HG03342 (cell line): ENCODE results near the gene PHF14.
A peak's percentile ranks its signal among the peaks of the same experiment; 100 is the strongest.

Experiments
- ATAC-seq: cut with Tn5 transposase; IDR thresholded peaks from one replicate; pipeline ENCODE4 v1.9.1; 2021; ENCODE audit warnings: mild to moderate bottlenecking, moderate library complexity; ENCODE audit not compliant: unreplicated experiment

The PHF14 gene

DNA sequence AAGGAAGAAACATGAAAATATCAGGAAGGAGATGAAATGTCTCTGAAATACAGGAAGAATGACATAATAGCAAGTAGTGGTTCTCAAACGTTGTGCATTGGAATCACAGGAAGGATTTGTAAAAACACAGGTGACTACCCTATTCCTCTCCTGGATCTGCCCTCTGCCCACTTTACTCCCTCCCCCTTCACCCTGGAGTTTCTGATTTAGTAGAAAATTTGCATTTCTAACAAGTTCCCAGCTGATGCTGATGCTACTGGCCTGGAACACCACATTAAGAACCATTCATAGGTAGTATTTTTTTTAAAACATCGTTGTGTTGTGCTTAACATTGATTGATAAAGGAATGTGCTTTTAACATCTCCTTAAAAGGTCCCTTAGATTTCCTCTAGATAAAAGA, 130.9 kb downstream of the PHF14 start:
- ATAC-seq = no peak

DNA sequence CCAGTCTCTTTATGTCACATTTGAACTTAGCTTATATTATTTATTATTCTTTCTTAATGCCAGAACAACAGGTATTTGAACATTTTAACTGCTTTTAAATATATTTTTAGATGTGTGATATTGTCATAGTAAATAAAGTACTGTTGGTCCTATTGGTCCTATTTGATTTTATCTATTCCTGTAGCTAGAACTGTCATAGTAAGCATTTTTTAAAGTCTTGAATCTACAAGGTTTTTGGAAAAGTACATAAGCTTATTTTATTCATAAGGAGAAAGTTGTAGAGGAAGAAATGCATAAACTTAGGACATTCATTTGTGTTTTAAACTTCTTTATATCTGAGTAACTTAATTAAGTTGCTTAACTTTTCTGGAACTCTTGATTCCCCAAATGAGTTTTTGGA, 136.0 kb downstream of the PHF14 start:
- ATAC-seq = no peak

GRCh38 chr7:11120068-11120664, 146.5 kb downstream of the PHF14 start:
- peak; percentile 68 for ATAC-seq

GRCh38 chr7:11120675-11121220, 147.1 kb downstream of the PHF14 start:
- peak; percentile 46 for ATAC-seq

DNA sequence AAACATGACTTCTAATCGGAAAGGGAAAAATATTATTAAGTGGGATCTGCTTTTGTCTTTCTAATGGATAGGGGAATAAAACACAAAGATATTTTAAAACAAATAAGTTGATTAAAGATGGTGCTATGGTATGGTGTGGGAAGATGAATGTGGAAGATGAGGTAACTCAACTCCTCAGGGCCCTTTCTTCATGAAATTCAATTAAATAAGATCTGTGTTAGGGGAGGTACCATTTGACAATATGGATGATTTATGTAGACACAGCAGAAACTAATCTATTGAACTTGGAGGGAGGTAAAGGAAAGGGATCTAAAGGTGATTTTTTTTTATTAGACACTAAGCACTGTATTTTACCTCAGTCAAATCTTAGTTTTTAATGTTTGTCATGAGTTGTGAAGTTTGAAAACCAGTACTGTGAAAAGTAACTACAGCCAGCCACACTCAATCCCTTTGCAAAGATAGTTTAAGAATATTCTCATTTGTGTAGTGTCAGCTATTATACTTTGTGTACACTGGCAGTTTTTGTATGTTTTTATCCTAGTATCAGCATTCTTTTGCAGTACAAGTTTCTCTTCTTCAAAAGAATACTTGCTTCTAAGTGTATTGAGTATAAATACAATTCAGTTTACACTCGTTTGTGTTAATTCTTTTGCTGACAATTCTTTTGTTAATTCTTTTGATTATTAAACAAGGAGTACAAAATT, 151.3 kb downstream of the PHF14 start:
- no peak for ATAC-seq

DNA sequence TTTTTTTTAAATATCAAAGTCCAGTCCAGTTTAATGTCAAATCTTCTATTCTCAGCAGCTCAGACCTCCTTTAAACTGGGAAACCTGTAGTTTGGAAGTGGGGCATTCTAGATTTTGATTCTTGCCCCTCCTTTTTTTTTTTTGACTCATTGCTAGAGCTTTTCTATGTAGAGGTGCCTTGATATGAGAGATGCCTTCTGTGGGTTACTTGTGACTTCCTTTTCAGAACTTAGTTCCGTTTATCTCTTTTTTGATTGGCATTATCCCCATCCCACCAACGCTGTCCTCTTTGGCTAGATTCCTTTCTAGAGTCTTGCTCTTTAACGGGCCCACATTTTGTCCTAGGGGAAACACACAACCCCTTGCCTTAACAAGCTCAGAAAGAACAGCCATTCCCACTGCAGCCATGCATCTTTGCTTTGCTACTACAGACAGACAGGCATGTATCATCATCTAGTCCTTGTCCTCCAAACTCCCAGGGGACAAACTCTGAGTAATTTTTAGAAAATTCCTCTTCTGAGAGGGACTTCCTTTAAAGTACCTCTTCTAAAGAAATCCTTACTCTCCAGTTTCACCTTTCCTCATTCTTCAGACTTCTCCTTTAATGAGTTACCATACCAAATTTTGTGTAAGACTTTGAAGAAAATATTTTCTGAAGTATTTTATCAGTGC, 153.6 kb downstream of the PHF14 start:
- no peak for ATAC-seq

DNA sequence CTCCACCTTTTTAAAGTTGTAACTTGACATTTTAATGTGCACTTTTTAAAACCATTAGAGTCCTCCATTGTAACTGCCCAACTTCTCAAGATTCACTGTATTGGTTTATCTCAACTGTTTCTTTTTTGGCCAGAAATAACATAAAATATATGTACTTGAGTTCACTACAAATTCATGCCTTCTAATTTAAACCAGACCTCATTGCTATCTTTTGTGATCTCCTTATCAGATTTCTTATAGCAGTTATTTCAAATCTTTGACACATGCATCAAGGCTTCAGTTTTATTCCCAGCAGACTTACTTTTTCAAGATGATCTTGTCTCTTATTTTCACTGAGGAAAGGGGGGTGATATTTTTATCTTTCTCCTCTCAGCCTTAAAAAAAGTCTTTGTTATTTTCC, 154.3 kb downstream of the PHF14 start:
- no peak for ATAC-seq

DNA sequence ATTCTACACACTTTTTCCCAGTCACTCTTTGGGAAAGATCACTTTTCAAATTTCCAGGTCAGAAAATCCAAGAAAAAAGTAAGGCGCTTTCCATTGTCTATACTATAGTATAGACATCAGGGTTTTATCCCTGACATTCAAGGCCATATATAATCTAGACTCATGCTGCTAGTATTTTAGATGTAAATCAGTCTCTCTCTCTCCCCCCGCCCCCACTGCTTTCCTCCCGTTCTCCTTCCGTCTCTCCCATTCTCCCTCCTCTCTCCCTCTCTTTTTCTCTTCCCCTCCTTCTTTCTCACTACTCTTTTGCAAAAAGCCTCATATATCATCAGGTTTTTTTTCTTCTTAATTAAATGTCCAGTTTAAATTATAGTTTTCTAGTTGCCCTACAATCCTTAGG, 154.8 kb downstream of the PHF14 start:
- no peak for ATAC-seq

DNA sequence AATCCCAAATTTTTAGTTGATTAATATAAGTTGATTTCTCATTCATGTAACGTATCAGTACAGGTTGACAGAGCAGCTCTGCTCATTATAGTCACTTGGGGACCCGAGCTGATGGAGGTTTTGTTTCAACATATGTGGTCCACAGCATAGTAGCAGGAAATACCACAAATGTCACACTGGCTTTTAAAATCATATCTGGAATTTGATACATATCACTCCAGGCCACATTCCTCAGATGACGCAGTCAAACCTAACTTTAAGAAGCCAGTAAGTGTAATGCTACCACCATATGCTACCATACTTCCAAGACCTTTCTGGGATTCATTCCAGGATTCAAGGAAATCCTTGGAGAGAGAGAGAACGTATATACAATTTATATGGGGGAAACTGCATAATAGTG, 156.3 kb downstream of the PHF14 start:
- ATAC-seq = no peak

DNA sequence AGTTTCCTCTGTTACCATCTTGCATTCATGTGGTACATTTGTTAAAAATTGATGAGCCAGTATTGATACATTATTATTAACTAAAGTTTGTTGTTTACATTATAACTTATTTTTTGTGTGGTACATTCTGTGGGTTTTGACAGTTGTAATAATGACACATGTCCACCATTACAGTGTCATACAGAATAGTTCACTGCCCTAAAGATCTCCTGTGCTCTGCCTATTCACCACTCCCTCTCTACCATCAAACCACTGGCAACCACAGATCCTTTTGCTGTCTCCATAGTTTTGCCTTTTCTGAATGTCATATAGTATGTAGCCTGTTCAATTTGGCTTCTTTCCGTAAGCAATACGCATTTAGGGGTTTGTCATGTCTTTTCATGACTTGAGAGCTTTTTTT, 156.9 kb downstream of the PHF14 start:
- ATAC-seq = no peak

DNA sequence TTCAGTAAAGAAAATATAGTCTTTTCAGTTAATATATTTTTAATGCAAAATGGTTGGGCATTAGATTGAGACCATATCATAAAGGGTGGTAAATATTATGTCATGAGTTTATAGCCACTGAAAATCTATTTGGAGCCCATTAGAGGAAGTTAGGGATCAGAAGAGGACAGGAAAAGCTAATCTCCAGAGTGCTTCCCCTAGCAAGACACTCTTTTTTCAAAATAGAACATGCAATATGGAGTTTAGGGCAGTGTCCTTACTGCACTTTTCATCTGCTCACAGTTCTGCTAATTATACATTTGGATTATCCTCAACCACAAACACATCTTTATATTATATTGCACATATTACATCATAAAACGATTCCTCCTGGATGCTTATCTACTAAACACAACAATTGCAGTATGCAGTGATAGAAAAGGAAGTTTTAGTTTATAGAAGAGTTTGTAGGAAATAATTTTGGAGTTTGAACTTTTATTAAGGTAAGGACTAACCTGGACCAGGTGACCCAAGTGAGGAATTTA, 159.8 kb downstream of the PHF14 start:
- ATAC-seq = no peak

- ATAC-seq = no peak
Measured at GRCh38 chr7:11135573-11135972, 161.9 kb downstream of the PHF14 start.

GRCh38 chr7:11141541-11141940, 167.9 kb downstream of the PHF14 start:
- no peak for ATAC-seq

- no peak for ATAC-seq
Measured at GRCh38 chr7:11153694-11154093, 180.0 kb downstream of the PHF14 start.

GRCh38 chr7:11155883-11156282, 182.2 kb downstream of the PHF14 start:
- ATAC-seq = no peak

DNA sequence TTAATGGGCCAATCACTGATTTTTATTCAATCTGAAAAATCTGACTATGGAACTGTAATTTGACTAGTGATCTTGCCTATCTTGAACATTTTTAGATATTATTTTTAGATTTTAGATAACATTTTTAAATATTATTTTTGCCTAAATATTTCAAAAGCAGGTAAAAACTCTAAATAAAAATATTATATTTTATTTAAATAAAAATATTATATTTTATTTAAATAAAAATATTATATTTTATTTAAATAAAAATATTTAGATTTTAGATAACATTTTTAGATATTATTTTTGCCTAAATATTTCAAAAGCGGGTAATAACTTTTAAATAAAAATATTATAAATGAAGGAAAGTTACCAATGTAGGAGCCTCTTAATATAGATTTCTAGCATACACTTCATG, 187.8 kb downstream of the PHF14 start:
- no peak for ATAC-seq

- ATAC-seq = no peak
Measured at GRCh38 chr7:11163220-11163619, 189.5 kb downstream of the PHF14 start.

- no peak for ATAC-seq
Measured at GRCh38 chr7:11166051-11166450, 192.4 kb downstream of the PHF14 start.

DNA sequence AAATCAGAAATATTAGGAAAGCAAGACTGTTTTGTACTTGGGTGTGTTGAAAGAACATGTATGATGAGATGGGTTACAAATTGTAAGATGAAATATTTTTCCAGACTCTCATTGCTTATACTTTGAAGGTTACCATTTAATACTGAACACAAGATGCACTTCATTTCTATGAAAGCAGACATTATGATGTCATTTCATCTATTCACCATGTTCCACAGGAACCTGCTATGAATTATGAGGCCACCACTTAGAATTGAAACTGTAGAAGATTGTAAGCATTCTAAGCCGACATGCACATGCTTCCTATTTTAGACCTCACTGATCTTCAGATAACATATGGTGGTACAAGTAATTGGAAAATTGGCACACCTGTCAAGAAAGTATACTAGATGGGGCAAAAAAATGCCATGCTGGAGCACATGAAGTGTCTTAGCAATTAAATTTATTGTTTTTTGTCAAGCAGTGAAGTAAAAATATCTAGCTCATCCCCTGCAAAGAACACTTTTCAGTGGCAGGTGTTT, 195.0 kb downstream of the PHF14 start:
- no peak for ATAC-seq

DNA sequence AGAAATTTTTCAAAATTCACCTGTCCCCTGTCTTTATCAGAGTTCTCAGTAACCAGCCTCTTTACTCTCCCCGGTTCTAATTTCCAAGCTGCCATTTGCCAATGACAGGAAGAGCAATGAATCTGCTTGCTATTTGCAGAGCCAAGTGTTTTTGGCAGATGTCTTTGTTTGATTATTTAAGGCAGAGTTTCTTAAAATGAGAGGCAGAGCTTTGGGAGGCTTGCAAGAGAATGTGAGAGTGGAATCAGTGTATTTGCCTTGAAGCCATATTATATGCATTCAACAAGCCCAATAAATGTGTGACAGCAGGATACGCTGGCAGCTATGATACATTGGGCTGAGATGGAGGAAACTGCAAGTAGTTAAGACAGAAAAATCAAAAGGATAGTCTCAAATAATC, 196.5 kb downstream of the PHF14 start:
- no peak for ATAC-seq

- ATAC-seq = no peak
Measured at GRCh38 chr7:11170863-11171568, 197.3 kb downstream of the PHF14 start.
